ENCODE measurements around the gene ADAM19. TPM values are rescaled to one million over a fixed set of nuclear protein-coding genes. Genes with fewer than 3 reads are reported as not detected.

ADAM19 gene
- total and polyA plus RNA-seq, 4 donors: 3.1 to 17.6 (median 12.9) TPM

DNA sequence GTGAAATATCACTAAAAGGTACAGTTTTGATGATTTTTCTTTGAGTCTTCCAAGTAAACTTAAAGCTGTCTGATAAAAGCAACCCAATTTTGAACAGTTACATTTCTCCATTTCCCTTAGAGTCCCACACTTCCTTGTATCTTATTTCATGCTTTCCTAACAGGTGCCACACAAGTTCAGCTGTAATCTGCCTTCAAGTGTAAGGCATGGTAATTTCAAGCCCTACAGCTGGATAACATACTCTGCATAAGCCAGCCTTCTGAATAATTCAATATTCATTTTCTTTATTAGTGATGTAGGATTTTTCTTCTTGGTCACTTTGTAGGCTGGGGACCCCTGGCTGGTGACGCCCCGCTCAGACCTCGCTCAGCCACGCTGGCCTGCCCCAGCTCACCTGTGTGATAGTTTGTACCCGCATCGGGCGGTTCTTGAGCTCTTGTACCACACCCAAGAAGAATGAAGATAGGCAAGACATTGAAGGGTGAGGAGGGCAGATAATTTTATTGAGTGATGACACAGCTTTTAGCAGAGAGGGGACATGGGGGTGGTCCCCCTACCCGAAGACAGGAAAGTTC is 42.7 kb upstream of the ADAM19 start:
- Histone ChIP-seq H3K36me3 (ENCODE audit: control insufficient read depth in 4 of 4, insufficient read depth in 4 of 4, low read length in 4 of 4) (no peaks in the 10 kb centered on the region), H3K27me3 (ENCODE audit: control insufficient read depth in 3 of 3, insufficient read depth in 3 of 3, low read length in 2 of 3) (no peaks in the 10 kb centered on the region), H3K27ac (ENCODE audit: low read depth in 1 of 2, low read length in 1 of 2) (no peak overlapping the region), H3K9ac (ENCODE audit: insufficient read depth in 1 of 2, low read length in 2 of 2) (no peak overlapping the region), H3K4me3 (no peak overlapping the region), H3K4me1 (ENCODE audit: control insufficient read depth in 5 of 5, insufficient read depth in 5 of 5, low read length in 5 of 5) (no peaks in the 10 kb centered on the region), H3K9me3 (ENCODE audit: control insufficient read depth in 4 of 4, insufficient read depth in 3 of 4, low read length in 3 of 4) (no peaks in the 10 kb centered on the region)
- TF ChIP-seq, protein P1, sequence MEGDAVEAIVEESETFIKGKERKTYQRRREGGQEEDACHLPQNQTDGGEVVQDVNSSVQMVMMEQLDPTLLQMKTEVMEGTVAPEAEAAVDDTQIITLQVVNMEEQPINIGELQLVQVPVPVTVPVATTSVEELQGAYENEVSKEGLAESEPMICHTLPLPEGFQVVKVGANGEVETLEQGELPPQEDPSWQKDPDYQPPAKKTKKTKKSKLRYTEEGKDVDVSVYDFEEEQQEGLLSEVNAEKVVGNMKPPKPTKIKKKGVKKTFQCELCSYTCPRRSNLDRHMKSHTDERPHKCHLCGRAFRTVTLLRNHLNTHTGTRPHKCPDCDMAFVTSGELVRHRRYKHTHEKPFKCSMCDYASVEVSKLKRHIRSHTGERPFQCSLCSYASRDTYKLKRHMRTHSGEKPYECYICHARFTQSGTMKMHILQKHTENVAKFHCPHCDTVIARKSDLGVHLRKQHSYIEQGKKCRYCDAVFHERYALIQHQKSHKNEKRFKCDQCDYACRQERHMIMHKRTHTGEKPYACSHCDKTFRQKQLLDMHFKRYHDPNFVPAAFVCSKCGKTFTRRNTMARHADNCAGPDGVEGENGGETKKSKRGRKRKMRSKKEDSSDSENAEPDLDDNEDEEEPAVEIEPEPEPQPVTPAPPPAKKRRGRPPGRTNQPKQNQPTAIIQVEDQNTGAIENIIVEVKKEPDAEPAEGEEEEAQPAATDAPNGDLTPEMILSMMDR (IDR thresholded peaks at IDR 0.05; ENCODE audit: control extremely low read depth, extremely low read depth): no peak
- DNase-seq (no peak), ATAC-seq (ENCODE audit: insufficient read depth, low FRiP score) (no peak)
- 97% methylated on average over 8 of the region's 8 CpGs for WGBS, 2 donors

DNA sequence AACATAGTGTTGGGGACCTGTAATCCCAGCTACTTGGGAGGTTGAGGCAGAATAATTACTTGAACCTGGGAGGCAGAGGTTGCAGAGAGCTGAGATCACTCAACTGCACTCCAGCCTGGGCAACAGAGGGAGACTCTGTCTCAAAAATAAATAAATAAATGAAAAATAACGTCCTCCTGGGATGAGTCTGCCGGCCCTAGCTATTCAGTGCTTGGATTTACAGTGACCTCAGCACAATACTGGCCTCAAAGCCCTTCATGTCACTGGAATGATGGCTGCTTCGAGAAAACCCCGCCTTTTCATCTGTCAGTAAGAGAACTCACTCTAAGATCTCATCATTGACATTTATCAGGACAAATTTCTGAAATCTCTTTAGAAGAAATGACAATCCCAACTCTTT is 41.2 kb upstream of the ADAM19 start:
- Histone ChIP-seq H3K27ac (ENCODE audit: low read depth in 1 of 2, low read length in 1 of 2) (no peak overlapping the region), H3K4me1 (ENCODE audit: control insufficient read depth in 5 of 5, insufficient read depth in 5 of 5, low read length in 5 of 5) (peaks cover 0 to 3% (median 0%) of the 10 kb centered on the region in 5 donors), H3K9me3 (ENCODE audit: control insufficient read depth in 4 of 4, insufficient read depth in 3 of 4, low read length in 3 of 4) (no peaks in the 10 kb centered on the region), H3K9ac (ENCODE audit: insufficient read depth in 1 of 2, low read length in 2 of 2) (no peak overlapping the region), H3K27me3 (ENCODE audit: control insufficient read depth in 3 of 3, insufficient read depth in 3 of 3, low read length in 2 of 3) (no peaks in the 10 kb centered on the region), H3K4me3 (no peak overlapping the region), H3K36me3 (ENCODE audit: control insufficient read depth in 4 of 4, insufficient read depth in 4 of 4, low read length in 4 of 4) (no peaks in the 10 kb centered on the region)
- DNase-seq: no peak
- no peak for ATAC-seq (ENCODE audit: insufficient read depth, low FRiP score)
- TF ChIP-seq, protein P1 (IDR thresholded peaks at IDR 0.05; ENCODE audit: control extremely low read depth, extremely low read depth): no peak
- 87 to 91% methylated on average over 4 of the region's 4 CpGs for WGBS, 2 donors

DNA sequence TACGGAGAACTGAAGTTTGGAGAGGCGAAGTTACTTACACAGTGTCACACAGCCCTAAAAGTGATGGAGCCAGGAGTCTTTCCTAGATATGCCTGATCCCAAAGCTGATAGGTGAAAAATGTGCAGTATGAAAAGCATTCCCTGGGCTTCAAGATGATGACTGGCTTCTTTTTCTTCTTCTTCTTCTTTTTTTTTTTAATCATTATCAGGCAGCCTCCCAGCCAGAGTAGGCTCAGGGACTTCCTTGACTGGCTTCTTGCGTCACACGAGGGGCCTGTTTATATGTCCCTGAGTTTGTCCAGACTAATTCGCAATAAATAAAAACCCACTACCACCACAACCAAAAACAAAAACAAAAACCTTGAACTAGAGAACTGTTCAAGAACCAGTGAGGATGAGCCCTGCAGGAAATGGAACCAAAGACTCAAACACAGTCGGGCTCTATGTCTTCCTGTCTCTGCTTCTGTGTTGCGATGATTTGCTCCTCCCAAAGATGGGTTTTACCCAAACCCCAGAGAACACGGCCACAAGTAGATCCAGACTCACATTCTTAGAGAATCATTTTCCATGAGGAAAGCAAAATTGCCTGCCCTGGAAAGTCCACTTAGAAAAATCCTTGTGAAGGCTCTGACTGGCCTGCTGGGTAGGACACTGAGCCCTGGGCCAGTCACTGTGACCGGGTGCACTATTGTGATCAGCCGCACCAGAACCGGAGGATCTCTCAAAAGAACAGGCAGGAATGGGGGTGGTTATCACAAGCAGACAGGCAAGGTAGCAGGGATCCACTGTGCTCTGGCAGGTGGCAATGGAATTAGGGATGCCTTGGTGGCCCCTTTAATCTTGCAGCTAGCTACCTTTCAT is 38.0 kb upstream of the ADAM19 start:
- ATAC-seq (ENCODE audit: insufficient read depth, low FRiP score): no peak
- TF ChIP-seq, protein P1 (IDR thresholded peaks at IDR 0.05; ENCODE audit: control extremely low read depth, extremely low read depth): no peak

More for the DNA sequence above, 38.0 kb upstream of the ADAM19 start:
- no peak overlapping the region for H3K4me3 ChIP-seq
- H3K4me1 ChIP-seq (ENCODE audit: control insufficient read depth in 5 of 5, insufficient read depth in 5 of 5, low read length in 5 of 5): peaks cover 0 to 4% (median 0%) of the 10 kb centered on the region in 5 donors
- H3K27me3 ChIP-seq (ENCODE audit: control insufficient read depth in 3 of 3, insufficient read depth in 3 of 3, low read length in 2 of 3): no peaks in the 10 kb centered on the region
- DNase-seq: no peak
- no peak overlapping the region for H3K9ac ChIP-seq (ENCODE audit: insufficient read depth in 1 of 2, low read length in 2 of 2)
- H3K9me3 ChIP-seq (ENCODE audit: control insufficient read depth in 4 of 4, insufficient read depth in 3 of 4, low read length in 3 of 4): no peaks in the 10 kb centered on the region
- H3K36me3 ChIP-seq (ENCODE audit: control insufficient read depth in 4 of 4, insufficient read depth in 4 of 4, low read length in 4 of 4): no peaks in the 10 kb centered on the region
- WGBS, 2 donors: 66 to 76% methylated on average over 11 of the region's 11 CpGs
- H3K27ac ChIP-seq (ENCODE audit: low read depth in 1 of 2, low read length in 1 of 2): no peak overlapping the region
